Astrocyte of the hippocampus (primary cell): ENCODE measurements around the gene CYP1A2.
"Not testable (repeated sequence)": the region's sequence is repeated elsewhere in the genome, so short reads cannot be mapped to it uniquely, and the experiment has no call there.

Experiments used
- DNase-seq: peaks from one replicate; pipeline ENCODE4 v3.0.0; 2011; ENCODE audit warnings: low read depth, low spot score

Gene CYP1A2

GRCh38 chr15:74748322-74748946 lies at the start of gene CYP1A2:
CYP1A2 (plus strand) TSS chr15:74748845; CDS start chr15:74749739, 894 bp downstream.
- DNase-seq = no peak

- DNase-seq = no peak
Measured at GRCh38 chr15:74709011-74709410, 39.6 kb upstream of the CYP1A2 start.

- no peak for DNase-seq
Measured at GRCh38 chr15:74709892-74710291, 38.8 kb upstream of the CYP1A2 start.

GRCh38 chr15:74710319-74711094 lies 38.1 kb upstream of the CYP1A2 start:
- DNase-seq = no peak

- DNase-seq = no peak
Measured at GRCh38 chr15:74712311-74712710, 36.3 kb upstream of the CYP1A2 start.

GRCh38 chr15:74716651-74717050 lies 32.0 kb upstream of the CYP1A2 start:
- no peak for DNase-seq

- no peak for DNase-seq
Measured at GRCh38 chr15:74722591-74722990, 26.1 kb upstream of the CYP1A2 start.

GRCh38 chr15:74723187-74723586 lies 25.5 kb upstream of the CYP1A2 start:
- DNase-seq = no peak

- DNase-seq = peak; percentile 74
Measured at GRCh38 chr15:74723754-74724334, 24.8 kb upstream of the CYP1A2 start.

GRCh38 chr15:74724570-74725224 lies 23.9 kb upstream of the CYP1A2 start:
- DNase-seq = no peak

GRCh38 chr15:74725225-74725774 lies 23.3 kb upstream of the CYP1A2 start, which contains the start of gene CYP1A1:
CYP1A1 (minus strand) TSS chr15:74725528; CDS start chr15:74723097, 2,431 bp downstream.
- peak; percentile 34 for DNase-seq

GRCh38 chr15:74725845-74726773 lies 22.5 kb upstream of the CYP1A2 start:
- peak; percentile 42 for DNase-seq

GRCh38 chr15:74726774-74727164 lies 21.9 kb upstream of the CYP1A2 start:
- no peak for DNase-seq

- DNase-seq = no peak
Measured at GRCh38 chr15:74727727-74728126, 20.9 kb upstream of the CYP1A2 start.

- DNase-seq = not testable (repeated sequence)
Measured at GRCh38 chr15:74728699-74729098, 19.9 kb upstream of the CYP1A2 start.

- DNase-seq = not testable (repeated sequence)
Measured at GRCh38 chr15:74729372-74729771, 19.3 kb upstream of the CYP1A2 start.

- DNase-seq = no peak
Measured at GRCh38 chr15:74730619-74731316, 17.9 kb upstream of the CYP1A2 start.

- DNase-seq = no peak
Measured at GRCh38 chr15:74732846-74733245, 15.8 kb upstream of the CYP1A2 start.

- DNase-seq = no peak
Measured at GRCh38 chr15:74733269-74733668, 15.4 kb upstream of the CYP1A2 start.

- DNase-seq = no peak
Measured at GRCh38 chr15:74735305-74735704, 13.3 kb upstream of the CYP1A2 start.
